CD4-positive, alpha-beta T cell (primary cell): ENCODE results near the gene PPP2R5C. TPM values are rescaled to one million over a fixed set of nuclear protein-coding genes. Genes with fewer than 3 reads are reported as not detected.
A peak's percentile ranks its signal among the peaks of the same experiment; 100 is the strongest.

Experiments
- ATAC-seq: fragments of 200-7000 bp; cut with Tn5 transposase; one replicate; pipeline ENCODE4 v1.10.0; 2022; ENCODE audit warnings: mild to moderate bottlenecking; ENCODE audit not compliant: poor library complexity
- CTCF ChIA-PET: fragments of 350-600 bp; sonication (Branson Sonifier 250); formaldehyde crosslinking; loops from one replicate; lab custom pipeline; 2021; ENCODE audit warnings: antibody characterized with exemption, inconsistent platforms; lab: Charles Lee
- POLR2A ChIA-PET: fragments of 350-600 bp; sonication (Branson Sonifier 250); formaldehyde crosslinking; loops from one replicate; lab custom pipeline; 2021; ENCODE audit warnings: antibody characterized with exemption, inconsistent platforms; lab: Charles Lee
- DNase-seq, 14 experiments: peaks; one replicate each; pipeline ENCODE4 v3.0.0-alpha.2; 2013 to 2020; ENCODE audit warnings: mixed read lengths in 2 of 14
- H3K27ac ChIP-seq, 2 donors: one replicate each; pipeline versions ENCODE4 v1.5.1 to v1.7.0; 2013; ENCODE audit warnings: low read length in 2 of 2, low read depth in 1 of 2, mild to moderate bottlenecking in 1 of 2
- H3K27me3 ChIP-seq, 2 experiments: 1 replicate in 1 of 2; 2 replicates in 1 of 2; pipeline versions ENCODE4 v1.6.1 to v1.7.0; 2013; ENCODE audit warnings: low read length in 2 of 2, control low read depth in 1 of 2, mild to moderate bottlenecking in 1 of 2, moderate library complexity in 1 of 2; ENCODE audit not compliant: insufficient read depth in 2 of 2, control insufficient read depth in 1 of 2
- H3K36me3 ChIP-seq: one replicate; pipeline ENCODE4 v1.6.1; 2013; ENCODE audit warnings: low read length, control low read depth; ENCODE audit not compliant: insufficient read depth
- H3K4me1 ChIP-seq: one replicate; pipeline ENCODE4 v1.6.1; 2013; ENCODE audit warnings: low read length, control low read depth; ENCODE audit not compliant: insufficient read depth
- H3K4me3 ChIP-seq: one replicate; pipeline ENCODE4 v1.5.1; 2013; ENCODE audit warnings: mild to moderate bottlenecking, low read length, moderate library complexity
- H3K9me3 ChIP-seq, 2 experiments: 1 replicate in 1 of 2; 2 replicates in 1 of 2; pipeline versions ENCODE4 v1.6.1 to v1.7.0; 2013; ENCODE audit warnings: low read length in 2 of 2, mild to moderate bottlenecking in 2 of 2, control low read depth in 1 of 2, moderate library complexity in 1 of 2; ENCODE audit not compliant: control insufficient read depth in 1 of 2, insufficient read depth in 1 of 2
- H3K27ac Mint-ChIP-seq: one replicate; pipeline ENCODE4 v1.8.0; 2020; ENCODE audit warnings: mixed read lengths
- H3K27me3 Mint-ChIP-seq: one replicate; pipeline ENCODE4 v1.8.0; 2021; ENCODE audit warnings: mixed read lengths
- H3K36me3 Mint-ChIP-seq: one replicate; pipeline ENCODE4 v1.8.0; 2021; ENCODE audit warnings: low read depth, mixed read lengths
- H3K4me1 Mint-ChIP-seq: one replicate; pipeline ENCODE4 v1.8.0; 2021; ENCODE audit warnings: low read depth, mixed read lengths
- H3K4me3 Mint-ChIP-seq: one replicate; pipeline ENCODE4 v1.8.0; 2020; ENCODE audit warnings: mild to moderate bottlenecking, mixed read lengths
- H3K9me3 Mint-ChIP-seq: one replicate; pipeline ENCODE4 v1.8.0; 2020; ENCODE audit warnings: mixed read lengths
- intact Hi-C, 2 experiments: fragments of 100-400 bp; cut with DNase I in 1 of 2; cut with micrococcal nuclease in 1 of 2; formaldehyde crosslinking; loops; one replicate each; pipeline versions ENCODE4 v1.15.1 to v1.9.0; 2023 to 2025; cut with DNase I, micrococcal nuclease
- total RNA-seq, 174 experiments: library from RNA in 2 of 174; stranded (reverse) in 2 of 174; gene quantifications; one replicate each; pipeline ENCODE4 v1.2.3 and lab custom pipeline; 2021 to 2026
- TF ChIP-seq, protein P1 (sequence below): fragments of 200-600 bp; IDR thresholded peaks from one replicate; pipeline ENCODE4 v1.8.0; 2022; ENCODE audit warnings: antibody characterized with exemption, mild to moderate bottlenecking

The PPP2R5C gene
- total RNA-seq, 2 experiments from 2014 or later = 463 to 487 TPM

DNA sequence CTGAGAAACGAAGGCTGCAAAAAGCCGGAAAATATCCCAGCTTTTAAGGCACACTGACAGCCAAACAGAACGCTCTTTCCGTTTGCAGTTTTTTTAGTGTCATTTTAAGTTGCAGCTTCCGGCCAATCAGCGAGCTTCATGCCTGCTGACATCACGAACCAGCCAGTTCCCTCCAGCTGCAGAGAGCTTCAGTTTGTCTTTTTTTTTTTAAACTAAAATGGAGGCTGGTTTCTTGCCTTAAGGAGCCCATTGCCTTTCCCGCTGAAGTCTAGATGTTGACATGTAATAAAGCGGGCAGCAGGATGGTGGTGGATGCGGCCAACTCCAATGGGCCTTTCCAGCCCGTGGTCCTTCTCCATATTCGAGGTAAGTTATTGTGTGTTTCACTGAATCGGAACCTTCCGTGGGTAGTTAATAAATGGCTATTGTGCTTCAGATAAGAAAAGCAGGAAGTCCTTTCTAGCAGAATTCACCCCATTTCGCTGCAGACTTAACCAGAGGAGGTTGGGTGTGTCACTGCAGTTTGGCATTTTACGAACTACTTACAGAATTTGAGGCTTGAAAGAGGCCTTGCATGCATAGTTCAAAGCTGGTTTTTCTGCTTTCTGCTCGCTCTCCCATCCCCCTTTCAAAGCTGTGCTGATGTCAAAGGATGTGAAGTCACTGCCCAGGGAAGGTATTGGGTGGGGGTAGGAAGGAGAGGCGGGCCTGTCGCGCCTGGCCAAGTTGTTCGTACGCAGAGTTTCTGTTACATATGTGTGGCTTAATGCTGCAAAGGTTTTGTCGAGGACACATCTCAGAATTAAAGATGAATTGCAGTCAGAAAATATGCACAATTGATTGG is 48.4 kb downstream of the PPP2R5C start:
- no peaks in the 10 kb centered on the region for H3K27me3 ChIP-seq
- no peaks in the 10 kb centered on the region for H3K9me3 ChIP-seq
- Mint-ChIP-seq H3K27ac (peak overlapping the region; percentile 98), H3K9me3 (no peaks in the 10 kb centered on the region), H3K4me1 (peaks cover 56% of the 10 kb centered on the region), H3K36me3 (peaks cover 46% of the 10 kb centered on the region), H3K4me3 (peak overlapping the region; percentile 94), H3K27me3 (no peaks in the 10 kb centered on the region)
- H3K27ac ChIP-seq = peak overlapping the region; percentile 99
- TF ChIP-seq, protein P1, sequence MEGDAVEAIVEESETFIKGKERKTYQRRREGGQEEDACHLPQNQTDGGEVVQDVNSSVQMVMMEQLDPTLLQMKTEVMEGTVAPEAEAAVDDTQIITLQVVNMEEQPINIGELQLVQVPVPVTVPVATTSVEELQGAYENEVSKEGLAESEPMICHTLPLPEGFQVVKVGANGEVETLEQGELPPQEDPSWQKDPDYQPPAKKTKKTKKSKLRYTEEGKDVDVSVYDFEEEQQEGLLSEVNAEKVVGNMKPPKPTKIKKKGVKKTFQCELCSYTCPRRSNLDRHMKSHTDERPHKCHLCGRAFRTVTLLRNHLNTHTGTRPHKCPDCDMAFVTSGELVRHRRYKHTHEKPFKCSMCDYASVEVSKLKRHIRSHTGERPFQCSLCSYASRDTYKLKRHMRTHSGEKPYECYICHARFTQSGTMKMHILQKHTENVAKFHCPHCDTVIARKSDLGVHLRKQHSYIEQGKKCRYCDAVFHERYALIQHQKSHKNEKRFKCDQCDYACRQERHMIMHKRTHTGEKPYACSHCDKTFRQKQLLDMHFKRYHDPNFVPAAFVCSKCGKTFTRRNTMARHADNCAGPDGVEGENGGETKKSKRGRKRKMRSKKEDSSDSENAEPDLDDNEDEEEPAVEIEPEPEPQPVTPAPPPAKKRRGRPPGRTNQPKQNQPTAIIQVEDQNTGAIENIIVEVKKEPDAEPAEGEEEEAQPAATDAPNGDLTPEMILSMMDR = no peak
- ChIA-PET POLR2A (interaction anchor here (0.6 to 11.6 kb wide), 39 partner anchors 10 to 550 kb away, joined by 3 to 697 read pairs (median 6); no protein-coding TSS in a partner anchor), CTCF (interaction anchor here (0.7 to 6.1 kb wide), 13 partner anchors 9 to 104 kb away, joined by 3 to 33 read pairs (median 4); no protein-coding TSS in a partner anchor)
- peaks cover 39% of the 10 kb centered on the region for H3K4me1 ChIP-seq
- peak; percentile 84 for ATAC-seq
- peaks cover 8% of the 10 kb centered on the region for H3K36me3 ChIP-seq
- DNase-seq = peak; percentile 73 to 97 (median 81)
- peak overlapping the region; percentile 79 for H3K4me3 ChIP-seq
- intact Hi-C loops = loop anchor here (1.0 to 10.0 kb wide), 10 partner anchors 8 to 275 kb away; partner anchors contain the start of genes HSP90AA1 (in 1 of the 2) and PPP2R5C (in 1 of the 2)

DNA sequence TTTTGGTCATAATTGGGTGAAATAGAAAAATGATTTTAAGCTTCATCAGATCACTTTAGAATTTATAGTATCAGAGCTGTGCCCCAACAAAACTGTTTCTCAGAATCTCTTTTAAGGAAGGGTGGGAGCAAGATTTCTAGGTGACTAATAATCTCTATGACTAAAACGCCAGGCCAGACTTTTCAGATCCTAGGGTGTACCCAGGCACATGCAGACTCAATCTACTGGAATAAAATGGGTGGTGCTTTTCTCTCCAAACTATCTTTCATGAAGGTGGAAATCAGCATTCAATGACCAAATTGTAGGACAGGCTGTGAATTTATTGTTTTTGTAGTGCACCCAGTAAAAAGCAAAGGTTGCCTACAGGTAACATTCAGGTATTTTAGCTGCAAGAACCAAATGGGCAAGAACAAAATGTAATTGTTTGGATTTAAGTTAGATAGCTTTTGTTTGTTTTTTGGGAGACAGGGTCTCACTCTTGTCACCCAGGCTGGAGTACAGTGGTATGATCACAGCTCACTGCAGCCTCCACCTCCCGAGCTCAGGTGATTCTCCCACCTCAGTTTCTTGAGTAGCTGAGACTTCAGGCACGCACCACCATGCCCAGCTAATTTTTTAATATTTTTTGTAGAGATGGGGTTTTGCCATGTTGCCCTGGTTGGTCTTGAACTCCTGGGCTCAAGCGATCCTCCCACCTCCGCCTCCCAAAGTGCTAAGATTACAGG is 49.5 kb downstream of the PPP2R5C start:
- Mint-ChIP-seq H3K27ac (peak overlapping the region; percentile 98), H3K36me3 (peaks cover 57% of the 10 kb centered on the region), H3K4me1 (peaks cover 63% of the 10 kb centered on the region), H3K9me3 (no peaks in the 10 kb centered on the region), H3K27me3 (no peaks in the 10 kb centered on the region), H3K4me3 (peak overlapping the region; percentile 94)
- peaks cover 10% of the 10 kb centered on the region for H3K36me3 ChIP-seq
- TF ChIP-seq, protein P1 = no peak
- CTCF ChIA-PET = interaction anchor here (5.9 to 6.1 kb wide), 2 partner anchors 10 to 13 kb away, joined by 27 to 33 read pairs; no protein-coding TSS in a partner anchor
- POLR2A ChIA-PET = interaction anchor here (0.9 to 11.6 kb wide), 13 partner anchors 9 to 104 kb away, joined by 3 to 697 read pairs (median 28); no protein-coding TSS in a partner anchor
- peak overlapping the region; percentile 99 for H3K27ac ChIP-seq
- peak overlapping the region; percentile 79 for H3K4me3 ChIP-seq
- no peaks in the 10 kb centered on the region for H3K27me3 ChIP-seq
- intact Hi-C loops = loop anchor here (1.0 to 10.0 kb wide), 7 partner anchors 7 to 274 kb away; partner anchors contain the start of gene HSP90AA1 (in 1 of the 2)
- H3K9me3 ChIP-seq = no peaks in the 10 kb centered on the region
- DNase-seq (peak in 4 of 14 experiments; percentile 44 to 55 (median 48)), ATAC-seq (no peak)
- peaks cover 50% of the 10 kb centered on the region for H3K4me1 ChIP-seq

DNA sequence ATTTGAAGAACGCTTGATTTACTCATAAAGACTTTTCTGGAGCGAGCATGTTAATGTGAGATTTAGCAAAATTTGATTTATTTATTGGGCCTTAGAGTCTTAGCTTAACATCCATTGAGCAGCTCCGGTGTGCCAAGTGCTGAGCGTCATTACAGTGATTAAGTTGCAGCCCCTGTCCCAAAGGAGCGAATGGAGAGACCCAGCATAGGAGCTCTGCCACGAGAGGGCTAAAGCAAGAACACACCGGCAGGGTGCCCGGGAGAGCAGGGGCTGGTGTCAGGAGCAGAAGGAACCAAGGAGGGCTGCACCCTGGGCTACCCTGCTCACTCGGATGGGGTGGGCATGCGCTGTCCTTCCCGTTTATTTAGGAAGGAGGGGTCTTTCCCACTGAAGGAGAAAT is 50.6 kb downstream of the PPP2R5C start:
- POLR2A ChIA-PET = interaction anchor here (1.1 to 11.6 kb wide), 8 partner anchors 8 to 105 kb away, joined by 4 to 697 read pairs (median 36); no protein-coding TSS in a partner anchor
- H3K27me3 ChIP-seq = no peaks in the 10 kb centered on the region
- no peak for ATAC-seq
- CTCF ChIA-PET = interaction anchor here (5.9 to 6.1 kb wide), 2 partner anchors 9 to 12 kb away, joined by 27 to 33 read pairs; no protein-coding TSS in a partner anchor
- H3K4me3 Mint-ChIP-seq = peak overlapping the region; percentile 94
- no peaks in the 10 kb centered on the region for H3K27me3 Mint-ChIP-seq
- TF ChIP-seq, protein P1 = no peak
- H3K36me3 ChIP-seq = peaks cover 15% of the 10 kb centered on the region
- H3K27ac ChIP-seq = peak overlapping the region; percentile 99
- peak in 5 of 14 experiments; percentile 37 to 57 (median 40) for DNase-seq
- peaks cover 58% of the 10 kb centered on the region for H3K4me1 ChIP-seq
- H3K9me3 Mint-ChIP-seq = no peaks in the 10 kb centered on the region
- peak overlapping the region; percentile 98 for H3K27ac Mint-ChIP-seq
- H3K4me1 Mint-ChIP-seq = peaks cover 71% of the 10 kb centered on the region
- intact Hi-C loops = loop anchor here (5.0 to 10.0 kb wide), 2 partner anchors 35 to 273 kb away; partner anchors contain the start of gene HSP90AA1 (in 1 of the 2)
- no peaks in the 10 kb centered on the region for H3K9me3 ChIP-seq
- H3K36me3 Mint-ChIP-seq = peaks cover 63% of the 10 kb centered on the region
- H3K4me3 ChIP-seq = peak overlapping the region; percentile 79
